Left cardiac atrium (tissue), 4 donors: ENCODE measurements around the gene SMYD3. TPM values are rescaled to one million over a fixed set of nuclear protein-coding genes. Genes with fewer than 3 reads are reported as not detected.
"Not testable (repeated sequence)": the region's sequence is repeated elsewhere in the genome, so short reads cannot be mapped to it uniquely, and the experiment has no call there.

Experiments
- ATAC-seq, 2 donors: fragments of 200-7000 bp; cut with Tn5 transposase; one replicate each; pipeline ENCODE4 v1.9.1; 2020; ENCODE audit warnings: mild to moderate bottlenecking in 2 of 2, moderate library complexity in 2 of 2
- DNase-seq: peaks from one replicate; pipeline ENCODE4 v3.0.0-alpha.2; 2020
- intact Hi-C, 2 donors: fragments of 100-400 bp; cut with DNase I; formaldehyde crosslinking; loops; one replicate each; pipeline versions ENCODE4 v1.14.1 to v1.15.1; 2022 to 2023
- total RNA-seq, 2 donors: library from RNA; stranded (reverse); fragmentation: NEBNext Ultra II Directional; extraction: Animal tissue kit (Norgen Biotek cat#: 25700); gene quantifications; one replicate each; pipeline ENCODE4 v1.2.1, GENCODE V29; 2021
- donor health status: DM: no; HTN: yes; CAD: no.
- donor health status: DM: no; HTN: yes; CAD: no; lungs with severe emphysema.
- donor health status: DM: yes; HTN: yes; CAD: no.
- donor health status: Dilated cardiomyopathy.

SMYD3 gene
- total RNA-seq, 2 donors from 2014 or later = 6.5 to 11.9 TPM

- intact Hi-C loops = no loop called here
- no peak for ATAC-seq
- DNase-seq = no peak
These were observed 720.1 kb downstream of the SMYD3 start for GRCh38 chr1:245786948-245787347.

GRCh38 chr1:245779797-245780755 is 727.0 kb downstream of the SMYD3 start:
- intact Hi-C loops = no loop called here
- ATAC-seq = no peak

GRCh38 chr1:245777752-245778151 is 729.3 kb downstream of the SMYD3 start:
- DNase-seq (no peak), ATAC-seq (no peak)
- intact Hi-C loops = no loop called here

More at GRCh38 chr1:245779797-245780755, 727.0 kb downstream of the SMYD3 start:
- DNase-seq = no peak

DNA sequence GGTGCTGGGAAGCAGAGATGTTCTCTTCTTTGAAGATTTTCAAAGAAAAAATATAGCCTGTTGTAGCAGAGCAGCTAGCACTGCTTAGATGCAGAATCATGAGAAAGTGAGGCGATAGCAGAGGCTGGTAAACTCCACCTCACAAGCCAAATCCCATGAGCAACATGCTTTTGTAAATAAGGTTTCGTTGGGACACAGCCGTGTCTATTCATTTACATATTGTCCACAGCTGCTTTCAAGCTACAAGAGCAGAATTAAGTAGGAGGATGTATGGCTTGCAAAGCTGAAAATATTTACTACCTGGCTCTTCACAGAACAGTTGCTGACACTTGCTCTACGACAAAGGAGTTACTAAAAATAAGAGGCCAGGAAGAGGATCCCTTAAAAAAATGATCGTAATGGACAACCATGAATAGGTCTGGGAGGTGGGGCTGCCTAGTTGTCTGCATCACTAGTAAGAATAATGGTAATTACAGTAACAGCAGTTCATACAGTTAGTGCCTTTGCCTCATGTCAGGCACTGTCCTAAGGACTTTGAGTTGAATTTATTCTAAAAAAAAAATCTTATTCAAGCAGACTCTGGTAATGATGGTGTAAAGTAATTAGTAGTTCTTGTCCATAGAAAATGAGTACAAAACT is 730.3 kb downstream of the SMYD3 start:
- ATAC-seq (no peak), DNase-seq (no peak)
- intact Hi-C loops = no loop called here

- ATAC-seq (no peak), DNase-seq (no peak)
- intact Hi-C loops = no loop called here
These were observed 730.9 kb downstream of the SMYD3 start for GRCh38 chr1:245776139-245776538.

DNA sequence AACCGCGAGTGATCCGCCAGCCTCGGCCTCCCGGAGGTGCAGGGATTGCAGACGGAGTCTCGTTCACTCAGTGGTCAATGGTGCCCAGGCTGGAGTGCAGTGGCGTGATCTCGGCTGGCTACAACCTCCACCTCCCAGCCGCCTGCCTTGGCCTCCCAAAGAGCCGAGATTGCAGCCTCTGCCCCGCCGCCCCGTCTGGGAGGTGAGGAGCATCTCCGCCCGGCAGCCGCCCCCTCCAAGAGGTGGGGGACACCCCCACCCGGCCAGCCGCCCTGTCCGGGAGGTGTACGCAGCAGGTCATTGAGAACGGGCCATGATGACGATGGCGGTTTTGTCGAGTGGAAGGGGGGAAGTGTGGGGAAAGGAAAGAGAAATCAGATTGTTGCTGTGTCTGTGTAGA is 732.1 kb downstream of the SMYD3 start:
- intact Hi-C loops, DNase-seq, ATAC-seq: not testable (repeated sequence)

DNA sequence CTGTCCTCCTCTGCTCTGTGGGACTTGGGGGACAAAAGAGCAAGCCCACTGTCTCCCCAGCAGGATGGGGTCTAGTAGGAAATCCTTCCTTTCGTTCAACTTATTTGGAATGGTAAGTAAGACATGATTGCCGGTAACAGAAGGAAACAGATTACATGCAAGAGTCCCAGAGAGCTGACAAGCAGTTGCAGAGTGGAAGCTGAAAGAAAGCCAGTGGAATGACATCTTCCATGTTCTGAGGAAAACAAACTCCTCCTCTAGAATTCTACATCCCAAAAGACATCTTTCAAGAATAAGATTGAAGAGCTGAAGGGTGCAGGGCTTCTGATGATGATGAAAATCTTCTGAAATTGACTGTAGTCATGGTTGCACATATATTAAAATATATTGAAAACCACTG is 732.9 kb downstream of the SMYD3 start:
- DNase-seq (no peak), ATAC-seq (no peak)
- intact Hi-C loops = no loop called here

DNA sequence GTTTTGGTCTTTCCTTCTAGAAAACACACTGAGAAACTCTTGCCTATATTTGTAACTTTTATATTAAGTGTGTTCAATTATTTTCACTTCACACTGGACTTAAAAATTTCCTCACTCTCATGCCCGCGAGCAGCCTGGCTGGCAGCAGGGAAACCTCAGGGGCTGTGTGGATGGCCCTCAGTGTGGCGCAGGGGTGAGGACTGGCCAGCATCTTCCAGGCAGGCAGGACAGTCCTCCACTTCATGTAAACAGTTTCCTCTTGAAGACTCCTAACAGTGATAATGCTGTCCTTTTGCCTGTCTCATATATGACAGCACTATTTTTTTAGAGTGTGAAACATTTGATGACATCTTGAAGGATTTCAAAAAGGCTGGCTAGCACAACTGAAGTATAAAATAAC is 733.7 kb downstream of the SMYD3 start:
- no peak for ATAC-seq
- DNase-seq = no peak
- intact Hi-C loops = no loop called here

DNA sequence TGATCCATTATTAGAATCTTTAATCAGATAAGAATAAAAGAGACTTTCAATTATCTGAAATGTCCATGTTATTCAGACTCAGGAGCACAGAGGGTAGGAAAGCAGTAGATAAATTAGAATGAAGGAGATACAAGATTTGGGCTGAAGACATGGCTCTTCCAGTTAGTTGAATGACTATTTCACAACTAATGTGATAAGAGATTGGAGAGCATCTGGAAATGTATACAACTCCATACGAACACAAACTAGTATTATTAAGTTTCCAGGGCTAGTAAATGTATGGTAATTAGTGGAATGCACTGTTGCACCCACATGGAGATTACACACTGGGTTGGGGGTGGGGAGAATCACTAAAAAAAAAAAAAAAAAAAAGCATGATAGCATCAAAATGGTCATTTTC is 734.3 kb downstream of the SMYD3 start:
- intact Hi-C loops = no loop called here
- no peak for DNase-seq
- no peak for ATAC-seq

DNA sequence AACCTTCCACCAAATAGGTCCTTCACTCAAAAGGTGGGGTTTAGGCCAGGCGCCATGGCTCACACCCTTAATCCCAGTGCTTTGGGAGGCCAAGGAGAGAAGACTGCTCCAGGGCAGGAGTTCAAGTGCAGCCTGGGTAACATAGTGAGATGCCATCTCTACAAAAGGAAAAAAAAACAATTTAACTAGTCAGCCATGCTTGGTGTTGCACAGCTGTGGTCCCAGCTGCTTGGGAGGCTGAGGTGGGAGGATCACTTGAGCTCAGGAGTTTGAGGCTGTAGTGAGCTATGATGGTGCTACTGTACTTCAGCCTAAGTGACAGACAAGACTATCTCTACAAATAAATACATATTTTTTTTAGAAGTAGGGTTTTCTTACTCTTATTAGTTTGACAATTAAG is 734.8 kb downstream of the SMYD3 start:
- ATAC-seq (peak; percentile 2 to 48), DNase-seq (no peak)
- intact Hi-C loops = no loop called here

DNA sequence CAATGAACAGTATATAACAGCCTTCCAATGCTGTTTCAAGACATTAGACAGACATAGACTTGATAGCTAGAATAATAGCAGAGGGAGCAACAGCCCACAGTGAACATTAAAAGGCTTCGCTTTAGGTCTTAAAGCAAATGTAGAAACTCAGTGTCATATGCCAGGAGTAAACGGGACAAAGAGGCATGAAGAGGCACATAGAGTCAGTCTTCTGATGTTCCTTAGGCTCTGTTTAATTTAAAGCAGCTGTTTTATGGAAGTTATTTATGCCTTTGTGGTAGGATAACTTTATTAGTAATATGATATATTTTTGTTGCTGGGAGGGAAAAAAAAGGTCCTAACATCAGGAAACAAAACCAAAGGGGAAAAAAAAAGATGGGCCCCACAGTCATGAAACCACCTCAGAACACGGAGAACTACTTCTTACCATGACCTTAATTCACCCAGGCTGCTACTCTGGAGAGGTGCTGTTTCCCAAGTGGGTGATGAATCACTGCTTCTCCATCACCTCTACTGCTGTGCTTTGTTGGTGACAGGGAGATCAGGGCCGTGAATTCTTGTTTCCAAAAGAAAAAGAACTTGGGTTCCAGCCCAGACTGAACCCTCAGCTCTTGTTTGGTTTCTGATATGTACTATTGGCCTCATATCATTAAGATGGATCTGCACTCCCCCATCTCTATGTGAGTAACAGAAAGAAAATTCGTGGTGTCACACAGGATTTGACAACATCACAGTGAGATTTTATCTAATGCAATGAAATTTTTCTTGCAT is 735.4 kb downstream of the SMYD3 start:
- DNase-seq (no peak), ATAC-seq (peak; percentile 96 to 97)
- intact Hi-C loops = no loop called here

DNA sequence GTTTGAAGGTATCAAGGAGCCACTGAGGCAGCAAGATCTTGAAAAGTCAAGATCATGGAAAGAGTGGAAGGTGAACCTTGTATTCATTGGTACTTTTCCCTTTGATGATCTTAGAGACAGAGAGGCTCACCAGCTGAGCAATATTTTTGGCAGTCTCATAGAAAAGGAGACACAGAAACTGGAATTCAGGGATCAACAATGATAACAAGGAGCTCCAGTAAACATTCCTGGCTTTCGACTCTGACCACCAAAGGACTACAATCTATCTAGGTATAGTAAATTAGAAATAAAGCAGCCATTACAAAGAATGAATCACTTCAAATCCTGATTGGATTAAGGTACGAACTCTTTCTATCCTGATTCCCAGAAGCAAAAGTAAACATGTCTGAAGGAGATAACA is 736.9 kb downstream of the SMYD3 start:
- intact Hi-C loops = no loop called here
- ATAC-seq = no peak
- no peak for DNase-seq

DNA sequence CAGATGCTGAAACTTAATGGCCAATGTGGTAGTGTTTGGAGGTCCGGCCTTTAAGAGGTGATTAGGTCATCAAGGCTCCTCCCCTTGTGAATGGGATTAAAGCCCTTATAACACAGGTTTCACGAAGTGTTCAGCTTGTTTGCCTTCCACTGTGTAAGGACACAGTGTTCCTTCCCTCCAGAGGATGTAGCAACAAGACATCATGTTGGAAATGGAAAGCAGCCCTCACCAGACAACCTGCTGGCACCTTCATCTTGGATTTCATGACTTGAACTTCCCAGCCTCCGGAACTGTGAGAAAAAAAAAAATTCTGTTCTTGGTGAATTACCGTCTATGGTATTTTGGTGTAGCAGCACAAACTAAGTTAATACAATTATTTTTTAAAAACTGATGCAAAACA is 738.5 kb downstream of the SMYD3 start:
- ATAC-seq (no peak), DNase-seq (no peak)
- intact Hi-C loops = no loop called here

DNA sequence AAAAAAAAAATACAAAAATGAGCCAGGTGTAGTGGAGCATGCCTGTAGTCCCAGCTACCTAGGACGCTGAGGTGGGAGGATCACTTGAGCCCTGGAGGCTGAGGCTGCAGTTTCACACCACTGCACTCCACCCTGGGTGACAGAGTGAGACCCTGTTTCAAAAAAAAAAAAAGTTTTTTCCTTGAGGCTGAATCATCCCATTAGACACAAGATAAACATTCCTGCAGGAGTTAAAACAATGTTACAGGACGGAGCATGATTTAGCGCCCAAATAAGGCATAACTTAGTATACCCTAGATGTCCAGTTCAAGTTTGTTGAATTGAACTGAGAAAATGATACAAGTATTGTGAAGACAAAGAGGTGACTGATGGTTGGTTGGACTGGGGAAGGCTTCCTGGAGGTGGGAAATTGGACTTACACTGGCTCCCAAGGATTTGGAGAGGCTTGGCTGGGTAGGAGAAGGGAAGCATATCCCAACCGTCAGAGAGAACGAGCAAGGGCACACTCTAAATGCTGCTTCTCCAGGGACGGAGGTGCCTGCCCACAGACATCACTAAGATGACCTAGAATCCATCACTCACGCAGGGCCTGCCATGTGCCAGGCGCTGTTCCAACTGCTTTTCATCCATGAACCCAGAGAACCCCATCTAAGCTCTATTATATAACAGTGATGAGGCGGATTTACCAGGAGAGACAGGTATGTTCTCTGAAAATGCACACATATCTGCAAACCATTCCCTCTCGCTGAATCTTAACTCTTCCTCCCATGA is 741.7 kb downstream of the SMYD3 start:
- DNase-seq (no peak), ATAC-seq (no peak)

GRCh38 chr1:245763873-245764331 is 743.2 kb downstream of the SMYD3 start:
- DNase-seq (no peak), ATAC-seq (no peak)
- intact Hi-C loops = no loop called here

More for the DNA sequence above, 741.7 kb downstream of the SMYD3 start:
- intact Hi-C loops = no loop called here

DNA sequence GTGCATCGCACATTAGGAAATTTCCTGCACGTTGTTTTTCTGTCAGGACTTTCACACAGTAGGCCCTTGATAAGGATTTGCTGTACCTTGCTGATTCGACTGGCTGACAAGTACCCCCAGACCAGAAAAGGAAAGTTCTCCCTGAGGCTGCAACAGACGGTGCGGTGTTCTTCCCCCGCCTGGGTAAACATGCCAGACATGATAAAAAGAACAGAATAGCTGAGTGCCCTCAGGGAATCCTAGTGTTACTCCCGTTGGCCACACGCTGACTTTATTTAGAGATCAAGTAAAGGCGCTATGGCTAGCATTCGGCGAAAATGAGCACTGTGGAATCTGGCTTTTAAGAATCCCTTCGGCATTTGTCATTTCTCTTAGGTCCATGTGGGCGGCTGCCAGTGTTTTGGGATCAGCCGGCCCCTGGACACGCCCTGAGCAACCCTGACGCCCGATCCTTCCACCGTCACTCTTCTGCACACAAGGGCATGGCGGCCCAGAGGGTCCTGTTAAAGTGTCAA is 744.6 kb downstream of the SMYD3 start:
- ATAC-seq (no peak), DNase-seq (no peak)
- intact Hi-C loops = no loop called here

DNA sequence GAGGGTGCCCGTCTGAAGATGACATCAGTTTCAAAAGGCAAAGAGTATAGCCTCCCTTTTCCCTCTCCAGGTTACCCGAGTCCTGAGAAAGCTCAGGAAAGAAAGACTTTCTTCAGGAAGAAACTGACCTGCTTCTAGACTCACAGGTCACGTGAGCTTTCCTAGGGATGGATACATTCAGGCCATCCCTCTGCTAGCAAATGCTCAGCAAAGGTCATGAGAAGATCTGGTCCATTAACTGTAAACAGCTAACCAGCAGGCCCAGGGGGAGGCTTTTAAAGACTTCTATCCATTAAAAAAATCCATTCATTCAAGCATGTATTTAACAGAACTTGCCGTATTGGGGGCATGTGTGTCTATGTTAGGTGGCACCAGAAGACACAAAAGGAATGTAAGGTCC is 746.8 kb downstream of the SMYD3 start:
- intact Hi-C loops = no loop called here
- ATAC-seq (no peak), DNase-seq (no peak)

GRCh38 chr1:245754463-245754961 is 752.6 kb downstream of the SMYD3 start:
- DNase-seq = no peak
- intact Hi-C loops = no loop called here
- ATAC-seq = no peak

GRCh38 chr1:245753807-245754206 is 753.3 kb downstream of the SMYD3 start:
- intact Hi-C loops = no loop called here
- DNase-seq = no peak

More at GRCh38 chr1:245753807-245754206, 753.3 kb downstream of the SMYD3 start:
- ATAC-seq = no peak
